ENCODE measurements around the gene DPH1.

Gene DPH1

GRCh38 chr17:2064147-2064489, 34.2 kb downstream of the DPH1 start:
- DNase-seq (ENCODE audit: low read depth) = no peak
- no peak overlapping the region for H3K4me3 ChIP-seq (ENCODE audit: low read depth, low read length)
- TF ChIP-seq CTCF (IDR thresholded peaks at IDR 0.05; ENCODE audit: low read depth, low read length, missing control alignments) = no peak

- TF ChIP-seq CTCF (IDR thresholded peaks at IDR 0.05; ENCODE audit: low read depth, low read length, missing control alignments) = no peak
Observed at GRCh38 chr17:2064520-2064971, 34.6 kb downstream of the DPH1 start.

GRCh38 chr17:2064980-2065785, 35.2 kb downstream of the DPH1 start:
- TF ChIP-seq CTCF (IDR thresholded peaks at IDR 0.05; ENCODE audit: low read depth, low read length, missing control alignments) = peak; percentile 75
- DNase-seq (ENCODE audit: low read depth) = no peak

More at GRCh38 chr17:2064520-2064971, 34.6 kb downstream of the DPH1 start:
- no peak overlapping the region for H3K4me3 ChIP-seq (ENCODE audit: low read depth, low read length)
- no peak for DNase-seq (ENCODE audit: low read depth)

GRCh38 chr17:2065949-2066400, 36.0 kb downstream of the DPH1 start:
- H3K4me3 ChIP-seq (ENCODE audit: low read depth, low read length) = no peak overlapping the region
- DNase-seq (ENCODE audit: low read depth) = no peak
- no peak for TF ChIP-seq CTCF (IDR thresholded peaks at IDR 0.05; ENCODE audit: low read depth, low read length, missing control alignments)

More at GRCh38 chr17:2064980-2065785, 35.2 kb downstream of the DPH1 start:
- no peak overlapping the region for H3K4me3 ChIP-seq (ENCODE audit: low read depth, low read length)

GRCh38 chr17:2067048-2067561, 37.2 kb downstream of the DPH1 start:
- no peak for TF ChIP-seq CTCF (IDR thresholded peaks at IDR 0.05; ENCODE audit: low read depth, low read length, missing control alignments)
- no peak for DNase-seq (ENCODE audit: low read depth)
- H3K4me3 ChIP-seq (ENCODE audit: low read depth, low read length) = no peak overlapping the region

GRCh38 chr17:2067608-2068024, 37.7 kb downstream of the DPH1 start:
- TF ChIP-seq CTCF (IDR thresholded peaks at IDR 0.05; ENCODE audit: low read depth, low read length, missing control alignments) = no peak
- no peak for DNase-seq (ENCODE audit: low read depth)
- no peak overlapping the region for H3K4me3 ChIP-seq (ENCODE audit: low read depth, low read length)

All from GM12864 (cell line).